GM18861 (cell line): ENCODE results near the gene GFOD1.

Experiments used
- ATAC-seq: cut with Tn5 transposase; IDR thresholded peaks from one replicate; pipeline ENCODE4 v1.9.1; 2021; ENCODE audit not compliant: unreplicated experiment

Gene GFOD1

GRCh38 chr6:13487122-13488014 lies at the start of gene GFOD1:
Gene GFOD1, minus strand, starts transcription at chr6:13487600. Its CDS starts 710 bp downstream, at chr6:13486890.
- ATAC-seq, result peak; percentile 78

GRCh38 chr6:13536796-13537526 lies 49.6 kb upstream of the GFOD1 start:
- ATAC-seq, result no peak

GRCh38 chr6:13535306-13535705 lies 47.9 kb upstream of the GFOD1 start:
- no peak for ATAC-seq

- no peak for ATAC-seq
These were observed 47.1 kb upstream of the GFOD1 start for GRCh38 chr6:13534536-13534935.

GRCh38 chr6:13531956-13532355 lies 44.6 kb upstream of the GFOD1 start:
- ATAC-seq, result no peak

- no peak for ATAC-seq
These were observed 41.5 kb upstream of the GFOD1 start for GRCh38 chr6:13528777-13529343.

GRCh38 chr6:13528232-13528631 lies 40.8 kb upstream of the GFOD1 start:
- ATAC-seq, result no peak

GRCh38 chr6:13527671-13528056 lies 40.3 kb upstream of the GFOD1 start:
- ATAC-seq, result no peak

- peak; percentile 76 for ATAC-seq
These were observed 39.6 kb upstream of the GFOD1 start for GRCh38 chr6:13526727-13527670.

- ATAC-seq, result no peak
These were observed 38.9 kb upstream of the GFOD1 start for GRCh38 chr6:13526357-13526726.

GRCh38 chr6:13524801-13525508 lies 37.6 kb upstream of the GFOD1 start:
- ATAC-seq, result no peak

- ATAC-seq, result no peak
These were observed 36.6 kb upstream of the GFOD1 start for GRCh38 chr6:13523826-13524622.

- ATAC-seq, result no peak
These were observed 35.3 kb upstream of the GFOD1 start for GRCh38 chr6:13522656-13523055.

- no peak for ATAC-seq
These were observed 32.4 kb upstream of the GFOD1 start for GRCh38 chr6:13519839-13520238.

- no peak for ATAC-seq
These were observed 29.7 kb upstream of the GFOD1 start for GRCh38 chr6:13517116-13517515.

GRCh38 chr6:13515912-13516311 lies 28.5 kb upstream of the GFOD1 start:
- ATAC-seq, result no peak

- ATAC-seq, result no peak
These were observed 26.5 kb upstream of the GFOD1 start for GRCh38 chr6:13513626-13514502.

GRCh38 chr6:13512900-13513299 lies 25.5 kb upstream of the GFOD1 start:
- ATAC-seq, result no peak
